Astrocyte of the spinal cord (primary cell): ENCODE results near the gene STYK1.
"Not testable (repeated sequence)": the region's sequence is repeated elsewhere in the genome, so short reads cannot be mapped to it uniquely, and the experiment has no call there.

Experiments
- DNase-seq: peaks from one replicate; pipeline ENCODE4 v3.0.0; 2011; ENCODE audit warnings: low read depth, low spot score
- H3K4me3 ChIP-seq: 2 replicates; pipeline ENCODE4 v1.5.1; 2011; ENCODE audit warnings: low read depth, mild to moderate bottlenecking, low read length, moderate library complexity
- CTCF ChIP-seq: IDR thresholded peaks from 2 replicates; pipeline ENCODE4 v1.5.1; 2012; ENCODE audit warnings: low read depth, mild to moderate bottlenecking, low read length, inconsistent platforms
- in situ Hi-C: cut with HindIII; loops from 2 replicates; pipeline ENCODE4 v1.10.0; 2017; ENCODE audit warnings: low sequenced_read_pairs

STYK1 gene

GRCh38 chr12:10668526-10668925, 5.3 kb downstream of the STYK1 start:
- in situ Hi-C loops, result no loop called here
- H3K4me3 ChIP-seq, result no peak overlapping the region
- no peak for DNase-seq
- TF ChIP-seq CTCF, result no peak

DNA sequence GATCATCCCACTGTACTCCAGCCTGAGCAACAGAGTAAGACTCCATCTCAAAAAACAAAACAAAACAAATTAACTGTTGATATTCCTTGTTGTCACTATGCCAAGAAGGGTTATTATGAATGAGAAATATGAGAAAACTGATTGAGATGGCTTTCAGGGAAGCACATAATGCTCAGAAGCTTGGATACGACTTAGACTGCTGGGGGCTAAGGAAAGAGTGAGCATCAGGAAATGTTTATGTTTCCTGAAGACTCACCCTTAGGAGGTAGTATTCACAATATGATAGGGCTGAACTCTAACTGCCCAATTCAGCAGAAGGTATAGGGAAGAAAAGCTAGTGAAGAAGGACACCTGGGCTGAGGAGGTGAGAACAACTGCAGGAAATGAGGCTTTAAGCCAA, 6.3 kb downstream of the STYK1 start:
- H3K4me3 ChIP-seq, result no peak overlapping the region
- no peak for DNase-seq
- in situ Hi-C loops, result no loop called here
- TF ChIP-seq CTCF, result no peak

DNA sequence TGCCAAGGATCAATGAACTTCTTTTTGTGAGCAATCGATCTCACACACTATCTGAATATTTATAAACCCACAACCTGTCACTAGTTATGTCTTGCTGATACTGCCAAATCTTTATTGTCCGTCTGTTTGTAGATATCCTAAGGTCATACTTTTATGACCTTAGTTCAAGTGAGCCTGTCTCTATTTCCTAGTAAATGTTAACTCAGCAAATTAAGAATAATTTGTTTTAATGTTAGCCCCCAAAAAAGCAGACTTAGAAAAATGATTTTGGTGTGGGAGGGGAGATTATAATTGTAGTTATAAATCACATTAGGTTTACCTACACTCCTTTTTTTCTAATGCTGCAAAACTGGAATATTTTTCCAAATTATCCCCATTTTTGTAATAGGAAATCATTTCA, 9.4 kb downstream of the STYK1 start:
- H3K4me3 ChIP-seq, result no peak overlapping the region
- no peak for DNase-seq
- in situ Hi-C loops, result no loop called here
- no peak for TF ChIP-seq CTCF

DNA sequence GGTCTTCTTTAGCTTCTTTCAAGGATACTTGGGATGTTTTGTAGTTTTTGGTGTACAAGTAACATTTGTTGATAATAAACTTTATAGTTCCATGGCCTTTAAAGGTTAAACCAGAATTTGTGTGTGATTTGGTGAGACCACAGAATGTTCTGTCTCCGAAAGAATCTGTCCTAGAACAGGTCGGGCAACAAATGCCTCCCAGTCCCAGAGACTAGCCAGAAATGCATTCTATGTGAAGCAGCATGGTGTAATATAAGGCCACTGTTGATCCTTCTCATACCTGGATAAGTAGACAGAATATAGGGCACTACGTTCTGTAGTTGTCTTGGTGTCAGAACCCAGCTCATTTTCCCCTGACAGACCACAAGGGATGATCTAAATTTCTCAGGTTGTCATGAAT, 10.0 kb downstream of the STYK1 start:
- no peak for DNase-seq
- in situ Hi-C loops, result no loop called here
- no peak for TF ChIP-seq CTCF
- H3K4me3 ChIP-seq, result no peak overlapping the region

- no peak overlapping the region for H3K4me3 ChIP-seq
- in situ Hi-C loops, result no loop called here
- no peak for DNase-seq
- TF ChIP-seq CTCF, result no peak
Observed at GRCh38 chr12:10661338-10661737, 12.5 kb downstream of the STYK1 start.

- in situ Hi-C loops, result no loop called here
- no peak for DNase-seq
- no peak for TF ChIP-seq CTCF
- no peak overlapping the region for H3K4me3 ChIP-seq
Observed at GRCh38 chr12:10654003-10654402, 19.8 kb downstream of the STYK1 start.

GRCh38 chr12:10652192-10652591, 21.7 kb downstream of the STYK1 start:
- TF ChIP-seq CTCF, result no peak
- DNase-seq, result no peak
- in situ Hi-C loops, result no loop called here
- H3K4me3 ChIP-seq, result no peak overlapping the region

- H3K4me3 ChIP-seq, DNase-seq, in situ Hi-C loops: not testable (repeated sequence)
Observed at GRCh38 chr12:10646576-10646975, 27.3 kb downstream of the STYK1 start.
